ENCODE results near the gene ADRB1.

ADRB1 gene

DNA sequence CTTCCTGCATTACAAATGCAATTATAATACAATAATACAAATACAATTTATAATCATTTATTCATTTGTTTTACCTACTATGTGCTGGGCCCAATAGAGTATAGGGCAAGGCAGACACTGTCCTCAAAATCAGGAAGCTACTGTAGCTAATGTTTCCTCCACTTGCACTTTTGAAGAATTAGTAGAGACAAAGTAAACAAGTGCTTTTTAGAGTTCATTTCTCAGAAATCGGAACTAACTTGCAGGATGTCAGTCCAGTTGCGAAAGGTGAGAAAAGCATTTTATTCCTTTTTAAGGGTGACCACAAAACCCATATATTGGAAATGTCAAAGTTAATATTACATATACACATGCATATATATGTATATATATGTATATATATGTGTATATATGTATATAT, 14.2 kb downstream of the ADRB1 start:
- DNase-seq (ENCODE audit: low read depth, low spot score) = no peak

DNA sequence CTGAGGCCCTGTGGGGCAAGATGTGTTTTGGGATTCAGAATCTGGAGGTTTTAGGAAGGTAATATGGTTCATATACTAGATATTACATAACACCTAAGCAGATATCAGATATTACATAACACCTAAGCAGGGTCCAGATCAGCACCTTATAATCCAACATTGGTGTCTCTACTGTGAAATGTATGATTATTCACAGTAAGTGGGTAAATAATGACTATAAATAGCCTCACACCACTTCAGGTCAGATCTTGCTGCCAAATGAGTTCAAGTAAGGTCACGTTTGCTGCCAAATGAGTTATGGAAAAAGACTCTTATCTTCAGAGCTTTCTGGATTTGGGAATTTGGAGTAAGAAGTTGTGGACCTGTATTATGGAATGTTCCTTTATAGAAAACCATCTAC, 14.6 kb downstream of the ADRB1 start:
- no peak for DNase-seq (ENCODE audit: low read depth, low spot score)

GRCh38 chr10:114059561-114059960, 15.9 kb downstream of the ADRB1 start:
- DNase-seq (ENCODE audit: low read depth, low spot score) = no peak

- no peak for DNase-seq (ENCODE audit: low read depth, low spot score)
Measured at GRCh38 chr10:114060456-114060855, 16.8 kb downstream of the ADRB1 start.

DNA sequence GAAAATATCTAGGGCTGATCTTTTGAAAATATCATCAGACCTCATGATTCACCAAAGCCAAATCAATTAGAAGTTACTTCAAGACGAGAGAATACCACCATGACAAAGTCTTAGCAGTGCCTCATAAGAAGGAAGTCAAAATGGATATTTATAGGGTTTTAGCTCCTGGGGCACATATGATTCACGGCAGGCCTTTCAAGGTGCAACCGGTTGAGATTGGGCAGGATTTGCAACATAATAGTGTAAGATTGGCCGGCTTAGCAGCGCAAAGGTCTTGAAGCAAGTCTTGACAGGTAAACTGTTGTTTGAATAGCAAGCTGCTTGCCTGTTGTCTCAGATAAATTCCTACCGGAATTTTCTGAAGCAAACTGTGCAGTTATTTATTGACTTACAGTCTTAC, 17.5 kb downstream of the ADRB1 start:
- no peak for DNase-seq (ENCODE audit: low read depth, low spot score)

- DNase-seq (ENCODE audit: low read depth, low spot score) = no peak
Measured at GRCh38 chr10:114061789-114062188, 18.1 kb downstream of the ADRB1 start.

DNA sequence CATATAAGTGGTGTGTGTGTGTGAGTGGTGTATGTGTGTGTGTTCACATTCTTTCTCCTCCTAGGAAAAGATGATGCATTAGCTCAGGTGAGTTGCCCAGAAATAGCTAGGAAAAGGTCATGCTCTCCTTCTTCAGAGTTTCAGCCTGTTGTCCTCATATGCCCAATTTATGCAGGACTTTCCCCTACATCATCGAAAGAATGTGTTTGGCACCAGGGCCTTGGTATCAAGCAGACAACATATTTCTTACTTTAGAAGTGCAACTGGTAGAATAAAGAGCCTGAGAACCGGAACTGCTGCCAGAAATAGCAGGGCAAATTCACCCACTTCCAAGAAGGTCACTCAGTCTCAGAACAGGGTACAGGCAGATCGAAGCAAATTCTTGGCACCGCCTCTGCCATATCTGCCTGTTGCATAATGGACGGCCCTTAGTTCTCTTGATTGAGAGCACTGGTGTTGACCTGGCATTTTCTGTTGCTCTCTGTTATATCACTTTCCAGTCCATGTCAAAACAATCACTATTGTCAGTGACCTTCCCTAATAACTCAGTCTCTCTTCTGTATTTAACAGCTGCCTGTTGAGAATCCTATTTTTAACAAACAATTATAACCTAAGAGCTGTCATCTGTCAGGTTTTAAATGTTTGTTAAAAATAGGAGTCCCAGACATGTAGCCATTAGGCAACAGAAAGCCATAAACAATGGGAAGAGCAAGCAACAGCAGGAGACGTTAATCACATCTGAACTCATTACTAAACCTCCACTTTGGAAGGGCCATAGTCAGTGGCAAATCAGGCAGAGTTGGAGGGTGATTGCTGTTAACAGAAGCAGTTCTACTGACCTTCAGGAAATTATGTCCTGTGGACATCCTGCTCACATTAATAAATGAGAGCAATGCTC, 20.7 kb downstream of the ADRB1 start:
- DNase-seq (ENCODE audit: low read depth, low spot score) = peak; percentile 34

GRCh38 chr10:114065049-114065435, 21.4 kb downstream of the ADRB1 start:
- DNase-seq (ENCODE audit: low read depth, low spot score) = no peak

GRCh38 chr10:114068054-114068707, 24.5 kb downstream of the ADRB1 start:
- peak; percentile 47 for DNase-seq (ENCODE audit: low read depth, low spot score)

GRCh38 chr10:114070710-114071109, 27.0 kb downstream of the ADRB1 start:
- no peak for DNase-seq (ENCODE audit: low read depth, low spot score)

GRCh38 chr10:114071178-114071577, 27.5 kb downstream of the ADRB1 start:
- DNase-seq (ENCODE audit: low read depth, low spot score) = no peak

GRCh38 chr10:114073395-114074186, 29.9 kb downstream of the ADRB1 start:
- no peak for DNase-seq (ENCODE audit: low read depth, low spot score)

DNA sequence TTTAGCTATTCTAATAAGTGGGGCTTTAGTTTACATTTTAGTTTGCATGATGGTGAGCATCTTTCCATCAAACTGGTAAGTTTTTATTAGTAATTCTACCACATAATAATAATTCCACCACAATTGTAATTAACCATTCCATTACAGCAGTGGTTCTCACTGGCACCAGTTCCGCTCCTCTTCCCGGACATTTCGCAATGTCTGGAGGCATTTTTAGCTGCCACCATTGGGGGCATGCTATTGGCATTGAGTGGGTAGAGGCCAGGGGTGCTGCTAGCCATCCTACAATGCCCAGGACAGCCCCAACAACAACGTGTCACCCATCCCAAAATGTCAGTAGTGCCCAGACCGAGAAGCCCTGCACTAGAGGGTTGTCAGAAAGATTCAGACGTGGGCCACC, 31.4 kb downstream of the ADRB1 start:
- no peak for DNase-seq (ENCODE audit: low read depth, low spot score)

- no peak for DNase-seq (ENCODE audit: low read depth, low spot score)
Measured at GRCh38 chr10:114077347-114077746, 33.7 kb downstream of the ADRB1 start.

- no peak for DNase-seq (ENCODE audit: low read depth, low spot score)
Measured at GRCh38 chr10:114077815-114078219, 34.2 kb downstream of the ADRB1 start.

GRCh38 chr10:114078346-114078745, 34.7 kb downstream of the ADRB1 start:
- no peak for DNase-seq (ENCODE audit: low read depth, low spot score)

GRCh38 chr10:114079421-114079820, 35.8 kb downstream of the ADRB1 start:
- DNase-seq (ENCODE audit: low read depth, low spot score) = no peak

GRCh38 chr10:114081911-114082583, 38.4 kb downstream of the ADRB1 start:
- no peak for DNase-seq (ENCODE audit: low read depth, low spot score)

GRCh38 chr10:114083040-114083439, 39.4 kb downstream of the ADRB1 start:
- no peak for DNase-seq (ENCODE audit: low read depth, low spot score)

GRCh38 chr10:114084215-114084614, 40.5 kb downstream of the ADRB1 start:
- no peak for DNase-seq (ENCODE audit: low read depth, low spot score)

DNA sequence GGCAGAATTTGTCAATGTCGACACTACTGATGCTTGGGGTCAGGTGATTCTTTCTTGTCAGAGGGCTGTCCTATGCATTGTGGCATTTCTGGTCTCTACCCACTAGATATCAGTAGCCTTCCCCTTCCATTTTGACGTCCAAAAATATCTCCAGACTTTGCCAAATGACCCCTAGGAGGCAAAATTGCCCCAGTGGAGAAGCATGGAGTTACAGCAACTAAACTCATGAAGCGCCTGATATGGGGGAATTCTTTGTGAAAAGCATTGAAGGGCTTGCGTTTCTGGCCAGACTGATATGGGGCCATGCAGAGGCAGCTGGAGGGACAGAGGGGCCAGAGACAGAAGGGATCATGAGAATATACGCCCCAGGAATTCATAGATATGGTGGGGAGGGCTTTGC, 43.6 kb downstream of the ADRB1 start:
- no peak for DNase-seq (ENCODE audit: low read depth, low spot score)

DNA sequence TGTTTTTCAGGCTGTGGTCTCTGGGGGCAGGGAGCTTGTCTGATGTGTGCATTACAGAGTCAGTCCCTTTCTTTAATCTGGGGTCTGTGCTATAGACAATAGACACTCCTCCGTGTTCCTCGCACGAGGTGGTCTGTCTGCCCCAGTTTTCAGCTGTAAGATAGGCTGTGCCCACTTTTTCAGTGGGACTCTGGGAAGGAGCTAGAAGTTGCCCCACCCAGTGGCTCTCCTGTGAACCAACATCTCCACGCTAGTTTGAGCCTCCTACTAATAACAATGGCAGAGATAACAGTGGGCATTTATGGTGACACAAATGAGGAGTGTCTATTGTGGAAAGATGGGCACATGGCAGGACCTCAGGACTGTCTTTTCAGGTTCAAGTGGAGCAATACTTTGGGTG, 44.0 kb downstream of the ADRB1 start:
- DNase-seq (ENCODE audit: low read depth, low spot score) = no peak

Data from astrocyte of the hippocampus (primary cell).